ENCODE measurements around the gene PSMD6. TPM values are rescaled to one million over a fixed set of nuclear protein-coding genes. Genes with fewer than 3 reads are reported as not detected.

The PSMD6 gene
- total RNA-seq, 2 donors from 2014 or later, result 87.1 to 166 TPM

DNA sequence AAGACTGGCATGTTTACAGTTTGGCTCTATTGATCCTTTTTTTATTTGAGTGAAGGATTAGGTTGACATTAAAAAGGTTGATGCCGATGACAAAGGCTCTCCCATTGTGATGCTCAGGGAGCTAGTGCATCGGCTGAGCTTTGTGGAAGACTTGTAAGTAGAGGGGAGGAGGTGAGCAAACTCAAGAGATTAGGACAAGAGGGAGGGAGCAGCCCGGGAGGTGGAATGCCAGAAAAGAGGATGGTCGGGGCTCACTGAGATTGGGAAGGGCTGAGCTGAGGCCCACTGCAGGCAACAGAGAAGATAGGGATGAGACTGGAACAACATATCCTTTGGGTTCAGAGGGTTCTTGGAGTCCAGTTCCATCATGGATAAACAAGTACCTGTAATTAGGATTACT is 26.5 kb upstream of the PSMD6 start:
- ATAC-seq (no peak), DNase-seq (ENCODE audit: low spot score in 2 of 2) (no peak)
- H3K9me3 Mint-ChIP-seq, result no peaks in the 10 kb centered on the region
- H3K27ac Mint-ChIP-seq, result peak overlapping the region in 1 of 2 donors; percentile 51
- no peaks in the 10 kb centered on the region for H3K36me3 Mint-ChIP-seq

- Mint-ChIP-seq H3K9me3 (no peaks in the 10 kb centered on the region), H3K36me3 (no peaks in the 10 kb centered on the region), H3K27ac (peak overlapping the region in 1 of 2 donors; percentile 46)
- ATAC-seq, result peak; percentile 95 to 96
- DNase-seq (ENCODE audit: low spot score in 2 of 2), result peak in 1 of 2 donors; percentile 14
These were observed 25.8 kb upstream of the PSMD6 start for GRCh38 chr3:64049136-64049535.

GRCh38 chr3:64048631-64049061 is 25.4 kb upstream of the PSMD6 start:
- ATAC-seq (peak; percentile 73 to 76), DNase-seq (ENCODE audit: low spot score in 2 of 2) (no peak)
- Mint-ChIP-seq H3K9me3 (no peaks in the 10 kb centered on the region), H3K27ac (peak overlapping the region in 1 of 2 donors; percentile 46), H3K36me3 (no peaks in the 10 kb centered on the region)

GRCh38 chr3:64047787-64048186 is 24.5 kb upstream of the PSMD6 start:
- Mint-ChIP-seq H3K27ac (no peak overlapping the region), H3K36me3 (no peaks in the 10 kb centered on the region)

GRCh38 chr3:64046996-64047594 is 23.8 kb upstream of the PSMD6 start:
- Mint-ChIP-seq H3K36me3 (no peaks in the 10 kb centered on the region), H3K9me3 (no peaks in the 10 kb centered on the region), H3K27ac (no peak overlapping the region)
- DNase-seq (ENCODE audit: low spot score in 2 of 2) (no peak), ATAC-seq (no peak)

More at GRCh38 chr3:64047787-64048186, 24.5 kb upstream of the PSMD6 start:
- H3K9me3 Mint-ChIP-seq, result no peaks in the 10 kb centered on the region
- DNase-seq (ENCODE audit: low spot score in 2 of 2) (no peak), ATAC-seq (no peak)

GRCh38 chr3:64046592-64046991 is 23.3 kb upstream of the PSMD6 start:
- no peak for DNase-seq (ENCODE audit: low spot score in 2 of 2)
- no peaks in the 10 kb centered on the region for H3K9me3 Mint-ChIP-seq
- no peaks in the 10 kb centered on the region for H3K36me3 Mint-ChIP-seq
- ATAC-seq, result no peak
- H3K27ac Mint-ChIP-seq, result no peak overlapping the region

- no peaks in the 10 kb centered on the region for H3K9me3 Mint-ChIP-seq
- H3K27ac Mint-ChIP-seq, result no peak overlapping the region
- H3K36me3 Mint-ChIP-seq, result no peaks in the 10 kb centered on the region
- no peak for DNase-seq (ENCODE audit: low spot score in 2 of 2)
- ATAC-seq, result no peak
These were observed 19.7 kb upstream of the PSMD6 start for GRCh38 chr3:64042952-64043351.

- DNase-seq (ENCODE audit: low spot score in 2 of 2) (no peak), ATAC-seq (no peak)
- no peaks in the 10 kb centered on the region for H3K9me3 Mint-ChIP-seq
- H3K27ac Mint-ChIP-seq, result no peak overlapping the region
- no peaks in the 10 kb centered on the region for H3K36me3 Mint-ChIP-seq
These were observed 16.9 kb upstream of the PSMD6 start for GRCh38 chr3:64039981-64040733.

DNA sequence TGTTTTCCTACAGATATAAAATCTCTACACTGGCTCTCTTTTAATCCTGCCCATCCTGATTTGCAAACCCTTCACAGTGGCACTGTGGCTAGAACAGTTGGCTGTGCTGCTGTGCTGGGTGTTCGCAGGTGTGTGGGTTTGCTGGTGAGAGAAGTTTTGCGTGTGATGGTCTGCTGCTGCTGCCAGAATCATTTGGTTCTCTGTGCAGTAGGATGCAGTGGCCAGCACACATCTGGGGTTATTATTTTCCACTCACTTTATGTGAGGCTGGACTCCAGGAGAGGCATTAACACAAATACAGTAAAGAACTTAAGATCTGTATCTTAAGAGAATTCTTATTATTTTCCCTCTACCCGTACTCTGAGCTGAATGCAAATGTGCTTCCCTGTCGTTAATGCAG is 16.0 kb upstream of the PSMD6 start:
- H3K36me3 Mint-ChIP-seq, result peaks cover 1 to 2% of the 10 kb centered on the region in 2 donors
- no peak for ATAC-seq

GRCh38 chr3:64038253-64038767 is 15.0 kb upstream of the PSMD6 start:
- no peak for DNase-seq (ENCODE audit: low spot score in 2 of 2)

More for the DNA sequence above, 16.0 kb upstream of the PSMD6 start:
- Mint-ChIP-seq H3K27ac (no peak overlapping the region), H3K9me3 (peaks cover 2 to 3% of the 10 kb centered on the region in 2 donors)
- no peak for DNase-seq (ENCODE audit: low spot score in 2 of 2)

GRCh38 chr3:64037084-64037483 is 13.8 kb upstream of the PSMD6 start:
- DNase-seq (ENCODE audit: low spot score in 2 of 2) (no peak), ATAC-seq (no peak)
- peaks cover 4 to 6% of the 10 kb centered on the region in 2 donors for H3K36me3 Mint-ChIP-seq
- H3K27ac Mint-ChIP-seq, result no peak overlapping the region
- peaks cover 4 to 8% of the 10 kb centered on the region in 2 donors for H3K9me3 Mint-ChIP-seq

More at GRCh38 chr3:64038253-64038767, 15.0 kb upstream of the PSMD6 start:
- Mint-ChIP-seq H3K27ac (no peak overlapping the region), H3K9me3 (peaks cover 4 to 8% of the 10 kb centered on the region in 2 donors), H3K36me3 (peaks cover 4 to 6% of the 10 kb centered on the region in 2 donors)
- ATAC-seq, result no peak

DNA sequence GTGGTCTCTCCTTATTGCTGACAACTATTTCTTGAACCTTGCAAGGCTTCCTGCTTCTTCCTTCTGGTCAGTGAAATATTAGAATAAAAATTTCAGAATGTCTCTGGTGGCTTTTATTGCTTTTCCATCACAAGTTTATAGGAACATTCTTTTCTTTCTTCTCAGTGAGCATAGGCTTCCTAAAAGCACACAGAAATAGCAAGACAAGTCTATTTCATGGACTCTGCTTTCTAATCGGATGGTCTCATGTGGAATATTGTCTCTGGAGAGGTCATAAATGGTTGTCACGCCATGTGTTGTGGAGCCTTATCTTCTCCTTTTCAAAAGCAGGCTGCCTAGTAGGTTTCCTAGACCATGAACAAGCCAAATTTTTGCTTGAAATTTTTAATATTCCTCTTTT is 9.8 kb upstream of the PSMD6 start:
- Mint-ChIP-seq H3K27ac (no peak overlapping the region), H3K36me3 (peaks cover 4 to 6% of the 10 kb centered on the region in 2 donors), H3K9me3 (peaks cover 4 to 8% of the 10 kb centered on the region in 2 donors)
- no peak for DNase-seq (ENCODE audit: low spot score in 2 of 2)
- no peak for ATAC-seq

- no peak for ATAC-seq
- peaks cover 4 to 8% of the 10 kb centered on the region in 2 donors for H3K9me3 Mint-ChIP-seq
- no peak for DNase-seq (ENCODE audit: low spot score in 2 of 2)
- no peak overlapping the region for H3K27ac Mint-ChIP-seq
- H3K36me3 Mint-ChIP-seq, result peaks cover 4 to 6% of the 10 kb centered on the region in 2 donors
These were observed 8.5 kb upstream of the PSMD6 start for GRCh38 chr3:64031540-64032508.

DNA sequence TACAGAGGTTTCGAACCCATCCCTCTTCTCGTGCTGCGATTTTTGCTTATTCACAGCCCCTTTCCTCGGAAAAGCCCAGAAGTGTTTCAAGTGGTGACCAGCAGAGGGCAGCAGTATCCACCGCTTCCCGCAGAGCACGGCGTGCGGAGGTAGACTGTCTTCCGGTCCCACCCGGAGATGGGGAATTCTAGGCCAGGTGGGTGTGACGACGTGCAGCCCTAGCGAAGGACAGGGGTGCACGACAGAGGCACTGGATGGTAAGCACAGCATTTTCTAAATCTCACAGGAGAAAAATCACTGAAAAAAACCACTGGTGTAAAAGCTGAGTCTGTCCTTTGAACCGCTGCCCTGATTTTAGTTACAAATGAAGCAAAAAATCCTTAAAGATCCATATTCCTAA is 7.4 kb upstream of the PSMD6 start:
- ATAC-seq, result peak; percentile 94 to 100
- Mint-ChIP-seq H3K9me3 (peaks cover 4 to 8% of the 10 kb centered on the region in 2 donors), H3K36me3 (peaks cover 4 to 6% of the 10 kb centered on the region in 2 donors), H3K27ac (peak overlapping the region; percentile 33 to 45)
- peak; percentile 68 to 80 for DNase-seq (ENCODE audit: low spot score in 2 of 2)

- no peak for DNase-seq (ENCODE audit: low spot score in 2 of 2)
- ATAC-seq, result no peak
- H3K9me3 Mint-ChIP-seq, result peaks cover 2 to 5% of the 10 kb centered on the region in 2 donors
- H3K36me3 Mint-ChIP-seq, result peaks cover 3 to 4% of the 10 kb centered on the region in 2 donors
- H3K27ac Mint-ChIP-seq, result no peak overlapping the region
These were observed 6.0 kb upstream of the PSMD6 start for GRCh38 chr3:64029287-64029686.

GRCh38 chr3:64028754-64029153 is 5.5 kb upstream of the PSMD6 start:
- Mint-ChIP-seq H3K27ac (no peak overlapping the region), H3K36me3 (no peaks in the 10 kb centered on the region), H3K9me3 (no peaks in the 10 kb centered on the region)
- no peak for DNase-seq (ENCODE audit: low spot score in 2 of 2)
- peak in 1 of 2 donors; percentile 14 for ATAC-seq
